Astrocyte of the spinal cord (primary cell): ENCODE measurements around the gene EEPD1.

Source experiments
- DNase-seq: peaks from one replicate; pipeline ENCODE4 v3.0.0; 2011; ENCODE audit warnings: low read depth, low spot score
- H3K4me3 ChIP-seq: 2 replicates; pipeline ENCODE4 v1.5.1; 2011; ENCODE audit warnings: low read depth, mild to moderate bottlenecking, low read length, moderate library complexity
- in situ Hi-C: cut with HindIII; loops from 2 replicates; pipeline ENCODE4 v1.10.0; 2017; ENCODE audit warnings: low sequenced_read_pairs
- TF ChIP-seq, protein P1 (sequence below): IDR thresholded peaks from 2 replicates; pipeline ENCODE4 v1.5.1; 2012; ENCODE audit warnings: low read depth, mild to moderate bottlenecking, low read length, inconsistent platforms

Gene EEPD1

GRCh38 chr7:36288501-36288900 is 135.4 kb downstream of the EEPD1 start:
- in situ Hi-C loops = no loop called here
- no peak overlapping the region for H3K4me3 ChIP-seq

DNA sequence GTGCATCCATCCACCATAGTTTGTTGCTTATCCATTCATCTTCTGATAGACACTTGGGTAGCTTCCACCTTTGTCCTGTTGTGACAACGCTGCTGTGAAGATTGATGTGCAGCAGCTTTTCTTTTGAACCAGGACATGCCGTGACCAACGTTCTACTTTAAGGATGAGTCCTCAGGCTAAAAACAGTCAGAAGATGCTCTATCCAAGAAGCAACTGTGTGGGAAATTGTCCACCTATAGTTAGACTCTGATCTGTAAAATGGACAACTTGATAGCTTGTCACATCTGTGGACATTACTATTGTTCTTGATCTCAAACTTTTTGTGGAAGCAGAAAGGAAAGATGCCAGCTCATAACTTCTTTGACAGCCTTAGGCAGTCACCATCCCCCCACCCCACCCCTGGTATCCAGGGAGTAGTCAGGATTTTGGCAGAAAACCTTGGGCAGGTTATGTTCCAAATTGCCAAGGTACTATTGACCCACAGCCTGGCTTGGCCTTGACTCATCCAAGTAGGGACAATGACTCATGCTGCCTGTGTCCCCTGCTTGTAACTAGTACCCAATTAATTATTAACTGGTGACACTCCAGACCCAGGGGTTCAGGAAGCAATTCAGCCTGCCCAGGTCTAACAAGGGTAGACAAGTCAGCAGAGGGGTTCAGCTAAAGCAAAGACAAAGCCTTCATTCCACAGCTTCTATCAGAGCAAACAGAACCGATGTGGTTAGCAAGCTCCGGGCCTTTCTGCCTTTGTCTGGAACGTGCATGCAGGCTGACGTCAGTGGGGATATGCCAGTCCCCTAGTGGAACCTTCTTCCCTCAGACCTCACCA is 137.0 kb downstream of the EEPD1 start:
- in situ Hi-C loops = no loop called here
- no peak for DNase-seq

More at GRCh38 chr7:36288501-36288900, 135.4 kb downstream of the EEPD1 start:
- DNase-seq = no peak
- TF ChIP-seq, protein P1, sequence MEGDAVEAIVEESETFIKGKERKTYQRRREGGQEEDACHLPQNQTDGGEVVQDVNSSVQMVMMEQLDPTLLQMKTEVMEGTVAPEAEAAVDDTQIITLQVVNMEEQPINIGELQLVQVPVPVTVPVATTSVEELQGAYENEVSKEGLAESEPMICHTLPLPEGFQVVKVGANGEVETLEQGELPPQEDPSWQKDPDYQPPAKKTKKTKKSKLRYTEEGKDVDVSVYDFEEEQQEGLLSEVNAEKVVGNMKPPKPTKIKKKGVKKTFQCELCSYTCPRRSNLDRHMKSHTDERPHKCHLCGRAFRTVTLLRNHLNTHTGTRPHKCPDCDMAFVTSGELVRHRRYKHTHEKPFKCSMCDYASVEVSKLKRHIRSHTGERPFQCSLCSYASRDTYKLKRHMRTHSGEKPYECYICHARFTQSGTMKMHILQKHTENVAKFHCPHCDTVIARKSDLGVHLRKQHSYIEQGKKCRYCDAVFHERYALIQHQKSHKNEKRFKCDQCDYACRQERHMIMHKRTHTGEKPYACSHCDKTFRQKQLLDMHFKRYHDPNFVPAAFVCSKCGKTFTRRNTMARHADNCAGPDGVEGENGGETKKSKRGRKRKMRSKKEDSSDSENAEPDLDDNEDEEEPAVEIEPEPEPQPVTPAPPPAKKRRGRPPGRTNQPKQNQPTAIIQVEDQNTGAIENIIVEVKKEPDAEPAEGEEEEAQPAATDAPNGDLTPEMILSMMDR = no peak

DNA sequence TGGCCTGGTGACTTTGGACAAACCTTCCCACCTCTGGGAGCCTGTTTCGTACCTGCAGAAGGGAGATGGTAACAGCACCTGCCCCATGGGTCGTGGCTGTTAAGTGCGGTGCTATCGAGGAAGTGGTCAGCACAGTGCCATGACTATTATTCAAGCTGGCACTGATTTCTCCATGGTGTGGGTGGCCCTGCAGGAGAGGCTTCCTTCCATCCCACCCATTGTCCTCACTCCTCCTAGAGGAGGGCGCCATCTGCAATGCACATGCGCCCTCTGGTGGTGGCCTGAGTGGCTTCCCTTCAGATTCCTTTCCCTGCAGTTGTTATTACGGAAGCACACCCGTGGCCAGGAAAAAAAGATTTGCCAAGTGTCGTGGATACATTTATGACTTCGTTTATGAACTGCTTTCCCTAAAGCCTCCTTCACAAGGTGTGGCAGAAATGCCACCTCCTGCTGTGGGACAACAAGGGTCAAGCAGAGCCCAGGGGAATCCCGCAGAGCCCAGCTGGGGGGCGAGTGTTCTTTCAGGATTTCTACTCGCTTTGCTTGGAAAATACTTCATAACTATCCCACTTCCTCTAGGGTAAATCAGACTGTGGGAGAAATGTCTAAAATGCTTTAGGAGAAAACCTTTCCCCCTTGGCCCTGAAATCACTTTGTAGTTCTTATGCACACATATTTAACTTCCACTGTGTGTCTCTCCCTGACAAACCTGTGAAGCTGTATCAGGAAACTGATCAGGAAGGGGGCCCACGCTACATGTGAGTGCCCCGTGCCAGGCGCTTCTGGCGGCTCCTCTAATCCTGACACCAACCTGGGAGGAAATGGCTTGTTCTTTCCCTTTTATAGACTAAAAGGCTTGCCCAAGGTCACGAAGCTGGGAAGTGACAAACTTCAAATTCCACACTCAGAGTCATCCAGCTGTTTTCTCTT is 138.6 kb downstream of the EEPD1 start:
- peak; percentile 84 for DNase-seq
- peak overlapping the region; percentile 22 for H3K4me3 ChIP-seq
- TF ChIP-seq, protein P1 = peak; percentile 95
- in situ Hi-C loops = no loop called here

More for the DNA sequence above, 137.0 kb downstream of the EEPD1 start:
- H3K4me3 ChIP-seq = no peak overlapping the region
- TF ChIP-seq, protein P1 = no peak

- in situ Hi-C loops = no loop called here
- TF ChIP-seq, protein P1 = no peak
- DNase-seq = no peak
- H3K4me3 ChIP-seq = no peak overlapping the region
Measured at GRCh38 chr7:36295090-36295489, 142.0 kb downstream of the EEPD1 start.

- TF ChIP-seq, protein P1 = no peak
- H3K4me3 ChIP-seq = no peak overlapping the region
- in situ Hi-C loops = no loop called here
- no peak for DNase-seq
Measured at GRCh38 chr7:36296284-36296683, 143.2 kb downstream of the EEPD1 start.

DNA sequence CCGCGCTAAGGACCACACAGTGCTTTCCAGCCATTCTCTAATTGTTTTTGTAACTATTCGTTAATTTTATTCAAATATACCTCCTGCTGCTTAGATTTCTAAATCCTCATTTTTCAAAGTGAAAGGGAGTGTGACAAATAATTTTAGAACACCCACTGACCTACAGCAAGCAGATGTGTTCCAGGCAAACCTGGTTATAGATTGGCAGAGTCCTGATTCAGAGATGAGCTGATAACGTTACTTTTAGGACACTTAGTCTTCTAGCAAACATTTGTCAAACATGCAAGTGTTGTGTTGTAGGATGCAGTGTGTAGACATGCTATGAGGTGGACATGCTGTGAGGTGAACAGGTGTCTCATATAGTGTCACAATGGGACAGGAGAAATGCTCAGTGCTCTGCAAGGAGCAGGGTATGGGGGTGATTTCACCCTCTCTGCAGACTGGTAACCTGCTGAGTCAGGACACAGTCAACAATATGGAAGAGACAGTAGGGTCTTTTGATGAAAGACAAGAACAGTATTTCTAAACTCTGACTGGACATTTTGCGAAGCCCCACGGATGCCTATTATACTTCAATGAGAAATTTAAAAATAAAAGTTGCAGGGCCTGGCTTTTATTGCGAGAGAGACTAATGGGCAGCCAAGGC is 144.4 kb downstream of the EEPD1 start:
- H3K4me3 ChIP-seq = no peak overlapping the region
- no peak for DNase-seq
- in situ Hi-C loops = no loop called here
- TF ChIP-seq, protein P1 = no peak
